HG03442 (cell line): ENCODE data around the gene CT45A1.
"Not testable (repeated sequence)": the region's sequence is repeated elsewhere in the genome, so short reads cannot be mapped to it uniquely, and the experiment has no call there.

ENCODE experiments used
- ATAC-seq: cut with Tn5 transposase; IDR thresholded peaks from one replicate; pipeline ENCODE4 v1.9.1; 2021; ENCODE audit warnings: mild to moderate bottlenecking, moderate library complexity; ENCODE audit not compliant: unreplicated experiment

The CT45A1 gene, protein sequence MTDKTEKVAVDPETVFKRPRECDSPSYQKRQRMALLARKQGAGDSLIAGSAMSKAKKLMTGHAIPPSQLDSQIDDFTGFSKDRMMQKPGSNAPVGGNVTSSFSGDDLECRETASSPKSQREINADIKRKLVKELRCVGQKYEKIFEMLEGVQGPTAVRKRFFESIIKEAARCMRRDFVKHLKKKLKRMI

GRCh38 chrX:135713183-135713689, at the start of gene CT45A1:
TSS of gene CT45A1 (plus strand) at chrX:135713639. CDS start at chrX:135718941, 5,302 bp downstream.
- ATAC-seq = not testable (repeated sequence)

DNA sequence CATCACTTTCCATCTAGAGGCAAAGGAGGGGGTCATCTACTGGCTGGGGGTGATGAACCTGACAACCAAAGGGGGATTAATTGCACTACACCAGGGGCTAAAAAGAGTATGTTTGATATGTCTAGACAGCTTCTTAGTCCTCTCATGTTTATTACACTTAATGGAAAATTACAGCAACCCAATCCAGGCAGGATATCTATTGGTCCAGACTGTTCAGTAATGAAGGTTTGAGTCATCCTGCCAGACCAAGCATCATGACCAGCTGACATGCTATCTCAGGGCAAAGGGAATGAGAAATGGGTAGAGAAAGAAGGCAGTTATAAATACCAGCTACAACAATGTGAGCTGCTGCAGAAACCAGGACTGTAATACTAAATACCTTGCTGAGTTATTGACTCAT, 40.5 kb upstream of the CT45A1 start:
- ATAC-seq = not testable (repeated sequence)

- no peak for ATAC-seq
Observed at GRCh38 chrX:135688137-135688536, 25.3 kb upstream of the CT45A1 start.

DNA sequence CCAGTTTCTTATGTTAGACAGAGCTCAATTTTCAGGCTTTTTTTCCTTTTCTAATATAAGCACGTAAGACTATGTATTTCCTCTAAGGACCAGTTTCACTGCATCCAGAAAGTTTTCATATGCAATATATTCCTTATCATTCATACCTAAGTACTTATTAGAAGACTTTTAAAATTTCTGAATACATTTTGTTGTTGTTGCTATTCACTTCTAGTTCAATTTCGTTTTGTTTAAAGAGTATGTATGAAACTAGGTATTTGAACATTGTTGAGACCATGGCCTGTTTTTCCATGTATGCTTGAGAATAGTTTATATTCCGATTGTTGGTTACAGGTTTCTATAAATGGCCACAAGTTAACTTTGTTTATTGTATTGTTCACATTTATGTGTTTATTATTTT, 18.0 kb upstream of the CT45A1 start:
- ATAC-seq = no peak

- ATAC-seq = no peak
Observed at GRCh38 chrX:135697601-135698000, 15.8 kb upstream of the CT45A1 start.

DNA sequence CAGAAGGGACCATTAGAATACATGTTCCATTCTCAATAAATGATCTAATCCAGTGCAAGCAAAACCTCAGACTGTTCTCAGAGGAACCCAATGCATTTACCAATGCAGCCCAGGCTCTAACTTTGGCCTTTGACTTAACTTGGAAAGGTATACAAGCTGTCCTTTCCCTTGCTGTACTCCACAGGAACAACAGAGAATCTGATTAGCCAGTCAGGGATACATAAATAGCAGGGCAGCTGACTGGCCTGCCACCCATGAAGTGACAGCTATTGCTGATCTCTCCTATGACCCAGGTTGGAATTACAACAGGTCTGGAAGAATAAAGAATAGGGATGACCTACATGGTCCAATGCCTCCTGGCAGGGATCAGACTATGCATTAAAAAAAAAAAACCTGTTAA, 14.5 kb upstream of the CT45A1 start:
- ATAC-seq = no peak

DNA sequence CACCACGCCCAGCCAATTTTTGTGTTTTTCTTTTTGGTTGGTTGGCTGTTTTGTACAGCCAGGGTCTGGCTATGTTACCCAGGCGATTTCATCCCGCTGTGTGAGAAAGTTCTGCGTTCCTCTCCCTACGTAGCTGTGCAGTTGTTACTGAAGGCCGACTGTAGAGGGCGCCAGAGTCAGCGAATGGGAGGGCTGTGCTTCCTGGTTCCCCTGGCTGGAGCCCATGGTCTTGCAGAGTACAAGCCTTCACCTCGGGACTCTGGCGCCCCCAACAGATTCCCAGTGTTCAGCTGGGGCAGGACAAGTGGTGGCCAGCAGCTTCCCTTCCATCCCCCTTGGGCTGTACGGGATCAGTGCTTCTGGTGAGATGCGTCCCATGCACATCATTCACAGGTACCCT, 5.6 kb upstream of the CT45A1 start:
- no peak for ATAC-seq

DNA sequence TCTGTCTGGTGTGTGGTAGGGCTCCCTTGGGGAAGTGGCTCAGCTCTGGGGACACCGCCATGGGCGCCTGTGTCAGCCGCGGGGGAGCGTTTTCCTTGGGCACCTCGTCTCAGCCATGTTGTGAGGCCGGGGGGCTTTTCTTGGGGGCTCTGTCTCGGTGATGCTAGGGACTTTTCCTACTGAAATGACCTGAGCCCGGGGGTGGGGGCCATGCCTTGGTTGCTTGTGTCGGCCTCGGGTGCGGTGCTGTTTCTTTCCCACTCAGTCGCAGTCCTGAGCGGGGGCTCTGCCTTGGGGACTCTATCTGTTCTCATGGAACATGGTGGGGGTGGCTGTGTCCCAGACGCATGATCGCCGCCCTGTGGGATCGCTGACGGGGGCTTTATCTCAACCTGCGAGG, 356 bp downstream of the CT45A1 start:
- no peak for ATAC-seq

DNA sequence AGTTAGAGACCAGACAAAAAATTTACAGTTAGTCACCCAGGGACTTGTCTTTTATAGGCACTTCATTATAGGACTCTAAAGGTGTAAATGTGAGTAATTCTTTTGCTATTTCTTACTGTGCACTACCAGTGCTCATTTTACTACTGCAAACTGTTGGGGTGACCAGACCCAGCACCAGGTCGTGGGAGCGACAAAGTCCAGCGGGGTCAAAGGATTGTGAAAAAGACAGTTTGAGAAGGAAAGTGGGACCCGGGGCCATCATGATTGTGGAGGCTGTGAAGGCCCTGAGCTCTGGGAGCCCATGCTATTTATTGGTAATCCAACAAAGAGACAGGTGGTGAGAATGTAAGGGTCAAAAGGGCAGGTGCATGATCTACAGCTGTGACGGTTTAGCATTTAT, 21.2 kb downstream of the CT45A1 start:
- ATAC-seq = not testable (repeated sequence)

DNA sequence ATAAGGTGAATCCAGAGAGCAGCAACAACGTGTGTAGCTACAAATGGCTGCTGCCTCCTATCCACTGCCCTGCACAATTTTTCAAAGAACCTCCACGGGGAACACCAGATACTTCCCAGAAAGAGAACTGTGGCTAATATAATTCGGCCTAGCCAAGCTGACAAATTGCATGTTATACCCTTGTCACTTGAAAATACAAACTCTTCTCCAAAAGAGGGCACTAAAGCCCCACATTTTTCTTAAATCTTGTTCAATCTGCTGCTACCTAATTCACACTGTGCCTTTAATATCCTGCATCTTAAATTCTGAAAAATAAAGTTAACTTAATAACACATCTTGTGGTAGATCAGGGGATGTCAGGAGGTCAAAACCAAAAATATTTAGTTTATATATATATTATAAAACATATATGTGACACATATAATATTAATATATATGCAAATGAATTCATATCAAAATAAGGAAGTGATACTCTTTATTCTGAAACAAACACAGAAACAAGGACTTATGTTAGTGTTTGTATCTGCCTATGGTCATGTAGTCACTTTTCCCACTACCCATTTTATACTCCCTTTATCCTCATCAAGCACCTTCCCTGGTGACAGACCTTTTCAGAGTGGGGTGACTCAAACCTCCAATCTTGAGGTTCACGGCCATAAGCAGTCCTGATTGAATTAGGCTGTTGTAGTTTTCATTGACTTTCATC, 24.1 kb downstream of the CT45A1 start:
- no peak for ATAC-seq

- no peak for ATAC-seq
Observed at GRCh38 chrX:135740681-135741149, 27.3 kb downstream of the CT45A1 start.

GRCh38 chrX:135741192-135741715, 27.8 kb downstream of the CT45A1 start:
- no peak for ATAC-seq

GRCh38 chrX:135744739-135745138, 31.3 kb downstream of the CT45A1 start:
- ATAC-seq = not testable (repeated sequence)

- ATAC-seq = not testable (repeated sequence)
Observed at GRCh38 chrX:135768091-135768490, 54.7 kb downstream of the CT45A1 start, which contains the start of gene CT45A3. TSS of gene CT45A3 (minus strand) at chrX:135768191. CDS start at chrX:135764444, 3,747 bp downstream.
